NCI-H1436 (cell line): ENCODE data around the gene MBD3L5.
"Not testable (repeated sequence)": the region's sequence is repeated elsewhere in the genome, so short reads cannot be mapped to it uniquely, and the experiment has no call there.

Experiments used
- DNase-seq: peaks from one replicate; lab custom pipeline; 2025; lab: John Stamatoyannopoulos, UW

Gene MBD3L5

GRCh38 chr19:7030278-7030677 lies at the start of gene MBD3L5:
TSS of gene MBD3L5 (plus strand) at chr19:7030578. CDS start at chr19:7030612, 34 bp downstream.
- DNase-seq = not testable (repeated sequence)

DNA sequence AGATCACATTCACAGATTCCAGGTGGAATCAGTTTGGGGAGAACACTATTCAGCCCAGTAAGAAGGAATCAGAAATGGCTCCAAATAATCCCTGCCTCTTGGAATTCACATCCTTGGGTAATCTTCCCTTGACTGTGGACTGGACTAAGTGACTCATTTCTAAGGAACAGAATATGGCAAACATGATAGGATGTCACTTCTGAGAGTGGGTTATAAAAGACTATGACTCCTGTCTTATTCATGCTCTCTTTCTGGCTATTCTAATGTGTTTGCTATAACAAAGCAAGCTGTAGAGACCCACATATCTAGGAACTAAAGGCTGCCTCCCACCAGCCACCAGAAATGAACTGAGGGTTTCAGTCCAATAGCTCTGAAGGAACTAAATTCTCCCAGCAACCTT lies 46.9 kb upstream of the MBD3L5 start:
- no peak for DNase-seq

DNA sequence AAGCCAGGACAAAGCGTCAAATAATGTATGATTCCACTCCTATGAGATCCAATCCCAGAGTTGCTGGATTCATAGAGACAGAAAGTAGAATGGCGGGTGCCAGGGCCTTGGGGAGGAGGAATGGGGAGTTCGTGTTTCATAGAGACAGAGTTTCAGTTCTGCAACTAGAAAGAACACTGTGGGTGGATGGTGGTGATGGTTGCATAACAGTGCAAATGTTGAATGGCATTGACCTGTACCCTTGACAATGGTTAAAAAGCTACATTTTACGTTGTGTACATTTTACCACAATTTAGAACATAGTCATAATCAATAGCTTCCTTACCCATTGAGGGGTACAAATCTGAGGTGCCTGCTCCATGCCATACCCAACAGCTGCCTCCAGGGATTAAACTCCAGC lies 42.5 kb upstream of the MBD3L5 start:
- DNase-seq = no peak

GRCh38 chr19:6988257-6988656 lies 42.1 kb upstream of the MBD3L5 start:
- DNase-seq = no peak

DNA sequence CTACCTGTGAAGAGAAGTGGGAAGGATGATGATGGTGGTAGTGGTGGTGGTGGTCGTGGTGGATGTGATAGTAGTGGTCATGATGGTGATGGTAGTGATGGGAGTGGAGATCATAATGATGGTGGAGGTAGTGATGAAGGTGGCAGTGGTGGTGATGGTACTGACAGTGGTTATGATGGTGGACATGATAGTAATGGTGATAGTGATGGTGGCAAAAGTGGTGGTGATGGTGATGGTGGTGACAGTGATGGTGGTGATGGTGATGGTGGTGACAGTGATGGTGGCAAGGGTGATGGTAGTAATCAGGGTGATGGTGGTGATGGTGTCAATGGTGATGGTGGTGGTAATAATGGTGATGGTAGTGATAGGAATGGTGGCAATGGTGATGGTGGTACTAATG lies 35.3 kb upstream of the MBD3L5 start:
- DNase-seq = no peak

DNA sequence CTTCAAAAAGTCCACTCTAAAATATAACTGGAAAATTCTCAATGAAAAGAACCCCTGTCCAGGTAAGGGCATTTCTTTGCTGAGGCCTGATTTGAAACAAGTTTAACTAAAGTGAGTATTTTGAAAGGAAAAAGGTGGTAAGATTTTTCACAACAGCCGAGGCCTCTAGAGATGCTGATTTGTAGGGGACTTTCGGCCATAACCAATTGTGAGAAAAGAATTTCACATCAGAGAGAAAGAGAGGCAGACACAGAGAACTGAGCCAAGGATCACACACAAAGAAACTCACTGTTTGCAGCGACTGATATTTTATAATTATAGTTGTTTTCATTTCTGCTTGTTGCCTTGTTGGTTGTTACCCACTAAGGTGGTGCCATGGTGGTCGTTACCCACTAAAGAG lies 33.6 kb upstream of the MBD3L5 start:
- DNase-seq = no peak

DNA sequence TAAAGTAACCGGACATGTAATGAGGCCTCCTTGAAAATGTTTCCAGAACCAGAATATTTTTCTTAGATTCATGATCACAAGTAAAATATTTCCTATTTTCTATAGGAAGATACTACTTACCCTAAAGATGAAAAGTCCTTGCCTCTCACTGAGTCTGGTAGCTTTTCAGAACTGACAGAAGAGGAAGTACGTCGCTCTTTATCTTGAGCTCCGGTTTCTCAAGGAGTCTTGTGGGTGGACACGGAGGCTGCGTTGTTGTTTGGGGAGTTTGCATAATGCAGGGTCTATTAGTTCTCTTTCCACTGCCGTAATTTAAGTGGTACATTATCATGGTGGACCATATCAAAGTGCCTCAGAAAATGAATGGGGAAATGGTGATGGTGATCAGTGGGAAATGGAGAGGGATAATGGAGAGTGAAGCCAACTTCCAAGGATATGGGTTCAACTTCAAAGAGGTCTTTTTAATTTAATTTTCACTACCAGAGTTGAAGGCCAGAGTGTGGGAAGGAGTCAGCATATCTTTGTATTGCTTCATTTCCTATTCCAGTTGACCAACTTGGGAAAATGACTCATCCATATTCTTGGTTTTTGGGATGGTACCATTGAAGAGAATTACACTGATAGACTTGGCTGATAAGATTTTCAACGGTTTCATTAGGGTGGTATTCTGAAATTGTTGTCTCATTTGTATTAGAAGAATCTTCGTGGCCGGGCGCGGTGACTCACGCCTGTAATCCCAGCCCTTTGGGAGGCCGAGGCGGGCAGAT lies 32.5 kb upstream of the MBD3L5 start:
- no peak for DNase-seq

DNA sequence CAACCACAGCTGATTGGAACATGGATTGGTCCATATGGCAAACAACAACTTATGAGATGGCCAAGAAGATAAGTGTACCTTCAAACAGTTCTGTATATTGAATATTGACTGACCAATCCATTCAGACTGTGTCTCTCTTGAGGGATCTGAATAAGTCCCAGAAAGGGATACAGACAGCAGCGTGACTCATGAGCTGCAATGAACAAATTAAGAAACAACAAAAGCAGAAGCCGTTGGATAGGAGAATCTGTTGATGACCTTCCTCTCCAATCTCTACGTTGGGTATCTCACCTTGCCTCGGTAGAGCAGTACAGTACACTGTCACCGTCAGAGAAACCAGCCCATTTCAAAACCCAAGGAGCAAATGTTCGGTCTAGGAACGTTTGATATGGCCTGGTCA lies 30.4 kb upstream of the MBD3L5 start:
- DNase-seq = no peak

DNA sequence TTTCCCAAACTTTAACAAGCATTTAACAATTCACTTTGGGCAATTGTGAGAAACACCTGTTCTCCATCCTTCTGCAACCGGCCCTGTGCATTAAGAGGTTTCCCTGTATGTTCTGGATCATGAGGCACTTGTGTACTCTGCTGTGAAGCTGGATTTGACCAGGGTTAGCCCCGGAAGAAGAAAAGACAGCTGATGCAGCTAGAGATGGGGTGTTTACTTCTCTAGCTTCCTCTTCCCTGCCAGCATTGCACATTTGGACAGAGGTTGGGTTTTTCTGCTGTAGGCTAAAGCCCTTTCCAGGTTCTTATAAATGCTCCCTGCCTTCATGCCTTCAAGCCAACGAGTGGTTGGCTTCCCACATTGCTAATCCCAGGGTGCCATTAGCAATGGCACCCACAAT lies 30.0 kb upstream of the MBD3L5 start:
- DNase-seq = no peak

DNA sequence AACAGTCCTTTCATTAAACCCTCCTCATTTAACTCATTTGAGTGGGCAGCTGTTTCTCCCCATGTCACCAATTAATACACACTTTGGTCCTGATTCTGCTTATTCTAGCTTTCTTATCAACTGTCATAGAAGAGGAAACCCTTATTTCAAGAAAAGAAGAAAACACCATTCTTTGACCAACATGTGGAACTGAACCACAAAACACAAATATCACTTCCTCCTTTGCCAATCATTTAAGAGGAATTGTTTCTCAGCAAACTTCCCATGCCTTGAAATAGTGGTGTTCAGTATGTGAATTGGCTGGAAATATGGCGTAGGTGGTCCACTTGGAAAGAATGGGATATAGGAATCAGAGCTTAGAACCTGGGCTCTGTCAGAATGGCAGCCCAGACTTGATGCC lies 29.6 kb upstream of the MBD3L5 start:
- DNase-seq = no peak

DNA sequence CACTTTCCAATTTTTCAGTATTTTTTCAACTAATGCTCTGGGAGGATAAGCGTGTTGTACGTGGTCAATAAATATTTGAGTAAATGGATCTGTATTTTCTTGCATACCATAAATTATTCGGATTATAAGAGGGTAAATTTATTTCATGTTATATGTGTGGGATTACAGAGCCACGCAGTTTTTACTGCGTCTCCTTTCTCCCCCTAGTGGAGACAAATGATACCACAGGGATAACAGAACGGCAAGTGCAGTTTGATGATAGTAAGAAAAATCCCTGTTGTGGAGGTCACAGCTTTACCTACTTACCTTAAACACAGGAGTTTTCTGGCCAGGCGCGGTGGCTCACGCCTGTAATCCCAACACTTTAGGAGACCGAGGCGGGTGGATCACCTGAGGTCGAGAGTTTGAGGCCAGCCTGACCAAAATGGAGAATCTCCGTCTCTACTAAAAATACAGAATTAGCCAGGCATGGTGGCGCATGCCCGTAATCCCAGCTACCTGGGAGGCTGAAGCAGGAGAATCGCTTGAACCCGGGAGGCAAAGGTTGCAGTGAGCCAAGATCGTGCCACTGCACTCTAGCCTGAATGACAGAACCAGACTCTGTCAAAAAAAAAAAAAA lies 26.0 kb upstream of the MBD3L5 start:
- DNase-seq = no peak

DNA sequence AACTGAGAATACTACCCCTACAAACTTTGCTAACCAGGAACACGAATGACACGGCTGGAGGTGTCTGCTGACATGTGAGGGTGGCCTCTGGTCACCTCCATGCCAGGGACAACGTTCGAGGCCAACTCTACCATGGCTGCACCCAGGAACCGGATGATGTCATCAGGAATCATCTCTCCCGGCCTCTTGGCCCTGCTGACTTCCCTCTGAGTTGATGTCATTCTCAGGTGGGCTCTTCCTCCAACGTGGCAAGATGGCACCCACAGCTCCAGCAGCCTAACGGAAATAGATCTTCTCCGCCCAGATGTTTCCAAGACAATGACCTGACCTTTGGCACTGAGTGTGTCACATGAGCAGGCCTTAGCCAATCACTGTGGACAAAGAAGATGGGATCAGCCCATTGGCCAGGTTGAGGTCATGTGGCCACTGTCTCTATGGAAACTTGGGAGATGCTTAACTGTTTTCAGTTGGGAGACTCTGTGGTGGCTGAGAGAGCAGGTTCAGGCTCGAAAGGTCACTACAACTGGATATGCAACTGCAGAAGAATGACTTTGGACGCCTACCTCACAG lies 24.2 kb upstream of the MBD3L5 start:
- no peak for DNase-seq

DNA sequence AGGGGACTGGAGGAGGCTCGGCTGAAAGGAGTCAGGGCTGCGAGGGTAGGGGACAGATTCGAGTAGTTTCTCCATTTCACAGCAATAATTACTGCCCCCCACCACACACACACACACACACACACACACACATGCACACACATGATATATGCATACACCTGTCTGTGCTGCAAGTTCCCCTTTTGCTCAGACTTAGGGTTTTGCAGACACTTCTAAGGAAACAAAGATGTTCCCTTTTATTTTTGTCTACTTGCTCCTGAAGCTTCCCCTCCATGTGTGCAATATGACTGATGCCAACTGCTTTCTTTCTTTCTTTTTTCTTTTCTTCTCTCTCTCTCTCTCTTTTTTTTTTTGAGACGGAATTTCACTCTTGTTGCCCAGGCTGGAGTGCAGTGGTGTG lies 22.5 kb upstream of the MBD3L5 start:
- DNase-seq = no peak

DNA sequence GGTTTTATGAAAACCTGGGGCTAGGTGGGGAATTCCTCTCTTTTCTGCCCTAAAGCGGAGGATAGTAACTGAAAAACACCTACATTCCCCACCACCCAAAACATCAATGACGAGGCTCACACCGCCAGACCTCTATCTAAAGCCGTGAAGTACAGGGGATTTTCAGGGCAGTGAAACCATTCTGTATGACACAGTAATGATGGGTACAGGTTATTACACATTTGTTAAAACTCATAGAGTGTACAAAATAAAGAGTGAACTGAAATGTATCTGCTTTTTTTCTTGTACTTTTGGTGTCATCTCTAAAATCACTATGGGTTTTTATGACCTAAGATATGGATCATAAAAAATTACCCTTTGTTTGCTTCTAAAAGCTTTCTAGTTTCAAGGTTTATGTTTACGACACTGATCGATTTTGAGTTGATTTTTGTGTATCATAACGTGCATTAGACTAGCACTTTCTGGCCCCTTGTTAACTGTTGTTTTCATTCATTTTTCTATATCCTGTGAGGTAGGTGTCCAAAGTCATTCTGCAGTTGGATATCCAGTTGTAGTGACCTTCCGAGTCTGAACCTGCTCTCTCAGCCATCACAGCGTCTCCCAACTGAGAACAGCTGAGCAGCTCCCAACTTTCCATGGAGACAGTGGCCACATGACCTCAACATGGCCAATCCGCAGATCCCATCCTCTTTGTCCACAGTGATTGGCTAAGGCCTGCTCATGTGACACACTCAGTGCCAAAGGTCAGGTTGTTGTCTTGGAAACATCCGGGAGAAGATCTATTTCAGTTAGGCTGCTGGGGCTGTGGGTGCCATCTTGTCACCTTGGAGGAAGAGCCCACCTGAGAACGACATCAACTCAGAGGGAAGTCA lies 19.4 kb upstream of the MBD3L5 start:
- no peak for DNase-seq

DNA sequence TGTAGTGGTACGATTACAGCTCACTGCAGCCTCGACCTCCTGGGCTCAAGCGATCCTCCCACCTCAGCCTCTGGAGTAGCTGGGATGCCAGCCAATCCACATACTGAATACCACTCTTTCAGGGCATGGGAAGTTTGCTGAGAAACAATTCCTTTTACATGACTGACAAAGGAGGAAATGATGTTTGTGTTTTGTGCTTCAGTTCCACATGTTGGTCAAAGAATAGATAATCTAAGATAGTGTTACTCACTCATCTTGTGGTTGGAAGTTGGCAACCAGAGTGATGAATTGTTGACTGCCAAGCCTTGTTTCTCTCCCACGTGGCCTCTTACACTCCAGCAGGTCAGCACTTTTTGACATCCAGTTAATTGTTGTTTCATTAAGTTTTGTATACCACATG lies 16.7 kb upstream of the MBD3L5 start:
- DNase-seq = no peak

DNA sequence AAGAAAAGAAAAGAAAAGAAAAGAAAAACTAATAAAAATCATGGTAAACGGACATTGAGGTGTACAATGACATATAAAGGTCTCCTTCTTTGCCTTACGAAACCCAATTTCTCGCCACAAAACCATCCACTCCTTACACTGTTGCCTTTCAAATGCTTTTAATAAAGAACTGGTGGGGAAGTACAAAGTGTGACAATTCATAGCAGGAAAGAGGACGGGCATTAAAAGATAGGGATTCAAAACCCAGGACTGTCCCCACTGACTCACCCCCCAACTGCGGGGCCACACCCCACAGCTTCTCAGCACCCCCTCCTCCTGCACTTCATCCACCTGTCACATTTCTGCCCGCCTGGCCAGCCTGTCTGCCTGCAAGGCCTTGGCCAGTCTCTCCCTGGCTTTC lies 11.6 kb upstream of the MBD3L5 start:
- no peak for DNase-seq

GRCh38 chr19:7021331-7021730 lies 9.0 kb upstream of the MBD3L5 start, which contains the start of gene MBD3L2B:
TSS of gene MBD3L2B (minus strand) at chr19:7021431. CDS start at chr19:7021397, 34 bp downstream.
- not testable (repeated sequence) for DNase-seq

DNA sequence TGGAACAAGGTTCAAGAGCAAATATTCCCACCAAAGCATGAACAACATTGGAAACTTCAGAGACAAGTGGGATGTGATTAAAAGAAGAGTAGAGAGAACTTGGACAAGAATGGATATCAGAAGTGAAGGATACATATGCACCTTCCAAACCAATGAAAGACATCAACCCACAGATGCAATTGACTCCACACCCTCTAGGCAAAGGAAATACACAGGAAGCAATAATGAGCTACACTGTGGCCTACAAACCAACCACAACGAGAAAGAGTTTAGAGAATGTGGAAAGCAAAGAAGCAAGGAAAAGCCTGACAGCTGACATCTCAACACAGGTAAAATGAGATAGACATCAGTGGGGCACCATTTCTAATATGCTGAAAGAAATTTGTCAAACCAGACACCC lies 1.6 kb upstream of the MBD3L5 start:
- DNase-seq = not testable (repeated sequence)

DNA sequence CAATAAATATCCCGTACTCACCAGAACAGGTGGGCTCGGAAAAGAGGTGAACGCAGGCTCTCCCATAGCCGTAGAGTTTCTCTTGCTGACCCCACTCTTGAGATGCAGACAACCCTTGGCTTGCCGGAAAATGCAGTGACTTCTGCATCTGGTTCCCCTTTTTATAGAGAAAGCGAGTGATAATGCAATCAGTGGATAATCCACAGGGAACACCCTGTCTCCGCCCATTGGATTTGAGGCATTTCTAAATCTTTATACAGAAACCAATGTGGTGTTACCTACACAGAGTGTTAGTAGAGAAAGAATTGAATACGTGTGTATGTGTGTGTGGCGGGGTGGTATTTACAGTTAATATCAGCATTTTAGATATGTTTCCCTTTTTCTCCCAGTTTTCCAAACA lies 9.7 kb downstream of the MBD3L5 start, which contains the start of gene MBD3L4:
Gene MBD3L4, minus strand, starts transcription at position 101 of the 400 bp plus-strand sequence. Its CDS starts 35 bp downstream, at position 66.
- not testable (repeated sequence) for DNase-seq

DNA sequence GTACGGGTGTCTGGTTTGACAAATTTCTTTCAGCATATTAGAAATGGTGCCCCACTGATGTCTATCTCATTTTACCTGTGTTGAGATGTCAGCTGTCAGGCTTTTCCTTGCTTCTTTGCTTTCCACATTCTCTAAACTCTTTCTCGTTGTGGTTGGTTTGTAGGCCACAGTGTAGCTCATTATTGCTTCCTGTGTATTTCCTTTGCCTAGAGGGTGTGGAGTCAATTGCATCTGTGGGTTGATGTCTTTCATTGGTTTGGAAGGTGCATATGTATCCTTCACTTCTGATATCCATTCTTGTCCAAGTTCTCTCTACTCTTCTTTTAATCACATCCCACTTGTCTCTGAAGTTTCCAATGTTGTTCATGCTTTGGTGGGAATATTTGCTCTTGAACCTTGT lies 11.2 kb downstream of the MBD3L5 start:
- not testable (repeated sequence) for DNase-seq

GRCh38 chr19:7049021-7049420 lies 18.6 kb downstream of the MBD3L5 start, which contains the start of gene MBD3L2:
TSS of gene MBD3L2 (plus strand) at chr19:7049321. CDS start at chr19:7049374, 53 bp downstream.
- DNase-seq = not testable (repeated sequence)

DNA sequence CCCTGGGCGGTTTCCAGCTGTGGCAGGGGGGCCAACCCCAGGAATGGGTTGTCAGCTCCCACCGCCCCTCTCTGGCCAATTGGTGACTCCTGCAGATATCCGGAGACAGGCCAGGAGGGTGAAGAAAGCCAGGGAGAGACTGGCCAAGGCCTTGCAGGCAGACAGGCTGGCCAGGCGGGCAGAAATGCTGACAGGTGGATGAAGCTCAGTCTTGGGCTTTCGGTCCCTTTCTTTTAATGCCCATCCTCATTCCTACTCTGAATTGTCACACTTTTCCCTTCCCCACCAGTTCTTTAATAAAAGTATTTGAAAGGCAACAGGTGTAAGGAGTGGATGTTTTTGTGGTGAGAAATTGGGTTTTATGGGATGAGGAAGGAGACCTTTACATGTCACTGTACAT lies 21.0 kb downstream of the MBD3L5 start:
- DNase-seq = not testable (repeated sequence)
